Measurements from ENCODE around the gene MYO3B. TPM values are rescaled to one million over a fixed set of nuclear protein-coding genes. Genes with fewer than 3 reads are reported as not detected.

Gene MYO3B
- total RNA-seq, 1 donor from 2014 or later, result 0.05 TPM

GRCh38 chr2:170553748-170554147 lies 375.8 kb downstream of the MYO3B start:
- Histone ChIP-seq H3K9me3 (replicated peaks) (peaks cover 18% of the 10 kb centered on the region), H3K27me3 (ENCODE audit: low read depth) (no peaks in the 10 kb centered on the region), H3K4me3 (no peak overlapping the region), H3K27ac (replicated peaks) (no peak overlapping the region), H3K4me1 (peaks cover 5% of the 10 kb centered on the region), H3K36me3 (no peaks in the 10 kb centered on the region)
- intact Hi-C loops (cut with micrococcal nuclease), result no loop called here
- TF ChIP-seq, protein P1, sequence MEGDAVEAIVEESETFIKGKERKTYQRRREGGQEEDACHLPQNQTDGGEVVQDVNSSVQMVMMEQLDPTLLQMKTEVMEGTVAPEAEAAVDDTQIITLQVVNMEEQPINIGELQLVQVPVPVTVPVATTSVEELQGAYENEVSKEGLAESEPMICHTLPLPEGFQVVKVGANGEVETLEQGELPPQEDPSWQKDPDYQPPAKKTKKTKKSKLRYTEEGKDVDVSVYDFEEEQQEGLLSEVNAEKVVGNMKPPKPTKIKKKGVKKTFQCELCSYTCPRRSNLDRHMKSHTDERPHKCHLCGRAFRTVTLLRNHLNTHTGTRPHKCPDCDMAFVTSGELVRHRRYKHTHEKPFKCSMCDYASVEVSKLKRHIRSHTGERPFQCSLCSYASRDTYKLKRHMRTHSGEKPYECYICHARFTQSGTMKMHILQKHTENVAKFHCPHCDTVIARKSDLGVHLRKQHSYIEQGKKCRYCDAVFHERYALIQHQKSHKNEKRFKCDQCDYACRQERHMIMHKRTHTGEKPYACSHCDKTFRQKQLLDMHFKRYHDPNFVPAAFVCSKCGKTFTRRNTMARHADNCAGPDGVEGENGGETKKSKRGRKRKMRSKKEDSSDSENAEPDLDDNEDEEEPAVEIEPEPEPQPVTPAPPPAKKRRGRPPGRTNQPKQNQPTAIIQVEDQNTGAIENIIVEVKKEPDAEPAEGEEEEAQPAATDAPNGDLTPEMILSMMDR (IDR thresholded peaks at IDR 0.05; ENCODE audit: borderline replicate concordance), result no peak
- no peak for DNase-seq

DNA sequence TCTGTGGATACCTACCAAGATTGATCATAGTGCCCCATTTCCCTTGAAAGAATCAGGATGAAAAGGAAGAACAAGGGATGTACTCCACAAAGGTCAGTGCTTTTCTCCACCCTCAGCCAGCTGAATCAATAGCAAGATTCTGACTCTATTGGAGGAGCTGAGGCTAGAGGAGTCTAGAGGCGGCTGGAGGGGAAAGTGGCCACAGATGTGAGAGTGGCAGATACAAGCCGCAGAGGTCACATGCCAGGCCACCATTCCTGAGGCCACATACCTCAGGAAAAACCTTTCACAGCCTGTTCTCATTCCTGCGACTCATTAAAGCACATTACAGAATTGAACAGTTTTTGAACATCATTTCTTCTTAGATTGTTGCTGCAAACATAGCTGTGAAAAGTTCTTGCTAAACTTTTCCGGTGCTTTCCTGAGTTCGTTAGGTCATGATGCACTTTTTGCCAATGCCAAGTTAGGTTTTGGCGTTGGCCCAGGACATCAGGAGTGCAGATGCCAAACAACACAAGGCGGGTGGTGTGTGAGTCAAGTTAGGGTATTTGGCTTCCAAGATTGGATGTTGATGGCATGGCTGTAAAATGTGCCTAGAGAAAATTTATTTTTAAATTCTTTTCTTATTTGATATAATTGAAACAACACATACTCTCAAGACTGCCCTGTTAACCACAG lies 376.5 kb downstream of the MYO3B start:
- peaks cover 5% of the 10 kb centered on the region for H3K4me1 ChIP-seq
- TF ChIP-seq, protein P1 (IDR thresholded peaks at IDR 0.05; ENCODE audit: borderline replicate concordance), result no peak
- no peaks in the 10 kb centered on the region for H3K36me3 ChIP-seq
- H3K4me3 ChIP-seq, result no peak overlapping the region
- H3K9me3 ChIP-seq (replicated peaks), result peaks cover 18% of the 10 kb centered on the region
- intact Hi-C loops (cut with micrococcal nuclease), result no loop called here
- DNase-seq, result peak; percentile 30
- no peak overlapping the region for H3K27ac ChIP-seq (replicated peaks)
- no peaks in the 10 kb centered on the region for H3K27me3 ChIP-seq (ENCODE audit: low read depth)

DNA sequence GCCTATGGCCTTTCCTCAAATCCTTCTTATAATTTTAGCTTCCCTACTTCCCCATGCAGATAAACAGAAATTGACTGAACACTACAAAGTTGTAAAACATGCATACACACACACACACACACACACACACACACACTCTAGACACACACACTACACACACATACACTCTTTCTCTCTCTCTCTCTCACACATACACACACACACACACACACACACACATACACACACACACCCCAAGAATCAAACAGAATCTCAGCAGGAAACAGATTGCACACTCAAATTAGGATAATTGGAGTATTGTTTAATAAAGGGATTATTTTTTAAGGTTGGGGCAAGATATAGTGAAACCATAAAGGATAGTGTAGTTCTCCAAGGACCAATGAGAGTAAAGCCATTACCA lies 385.0 kb downstream of the MYO3B start:
- Histone ChIP-seq H3K4me1 (no peaks in the 10 kb centered on the region), H3K4me3 (no peak overlapping the region), H3K27ac (replicated peaks) (no peak overlapping the region), H3K36me3 (no peaks in the 10 kb centered on the region), H3K27me3 (ENCODE audit: low read depth) (no peaks in the 10 kb centered on the region), H3K9me3 (replicated peaks) (no peaks in the 10 kb centered on the region)
- DNase-seq, result no peak
- TF ChIP-seq, protein P1 (IDR thresholded peaks at IDR 0.05; ENCODE audit: borderline replicate concordance), result no peak
- intact Hi-C loops (cut with micrococcal nuclease), result no loop called here

DNA sequence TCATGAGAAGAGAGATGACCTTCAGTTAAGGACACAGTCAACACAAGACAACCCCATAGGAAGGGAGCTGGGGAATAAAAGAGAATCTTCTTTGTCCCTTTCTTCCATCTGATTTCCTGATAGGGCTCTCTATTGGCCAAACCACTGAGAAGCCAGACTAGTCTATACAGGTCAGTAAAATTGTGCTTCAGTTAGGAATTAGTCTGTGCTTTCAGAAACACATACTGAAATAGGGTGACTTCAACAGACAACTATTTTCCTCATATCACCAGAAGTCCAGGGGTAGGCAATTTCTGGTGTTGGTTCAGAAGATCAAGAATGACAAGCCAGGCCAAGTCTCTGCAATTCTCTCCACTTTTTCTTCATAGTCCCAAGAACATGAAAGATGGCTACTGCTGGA lies 385.5 kb downstream of the MYO3B start:
- intact Hi-C loops (cut with micrococcal nuclease), result no loop called here

GRCh38 chr2:170566138-170566537 lies 388.2 kb downstream of the MYO3B start:
- no peak for DNase-seq
- intact Hi-C loops (cut with micrococcal nuclease), result no loop called here
- no peaks in the 10 kb centered on the region for H3K27me3 ChIP-seq (ENCODE audit: low read depth)
- no peaks in the 10 kb centered on the region for H3K9me3 ChIP-seq (replicated peaks)
- H3K4me3 ChIP-seq, result no peak overlapping the region
- no peaks in the 10 kb centered on the region for H3K4me1 ChIP-seq
- H3K27ac ChIP-seq (replicated peaks), result no peak overlapping the region
- no peaks in the 10 kb centered on the region for H3K36me3 ChIP-seq
- TF ChIP-seq, protein P1 (IDR thresholded peaks at IDR 0.05; ENCODE audit: borderline replicate concordance), result no peak

More for the DNA sequence above, 385.5 kb downstream of the MYO3B start:
- Histone ChIP-seq H3K4me1 (no peaks in the 10 kb centered on the region), H3K36me3 (no peaks in the 10 kb centered on the region), H3K27ac (replicated peaks) (no peak overlapping the region), H3K9me3 (replicated peaks) (no peaks in the 10 kb centered on the region), H3K4me3 (no peak overlapping the region), H3K27me3 (ENCODE audit: low read depth) (no peaks in the 10 kb centered on the region)
- TF ChIP-seq, protein P1 (IDR thresholded peaks at IDR 0.05; ENCODE audit: borderline replicate concordance), result no peak
- no peak for DNase-seq
